ENCODE data around the gene SPNS2.

DNA sequence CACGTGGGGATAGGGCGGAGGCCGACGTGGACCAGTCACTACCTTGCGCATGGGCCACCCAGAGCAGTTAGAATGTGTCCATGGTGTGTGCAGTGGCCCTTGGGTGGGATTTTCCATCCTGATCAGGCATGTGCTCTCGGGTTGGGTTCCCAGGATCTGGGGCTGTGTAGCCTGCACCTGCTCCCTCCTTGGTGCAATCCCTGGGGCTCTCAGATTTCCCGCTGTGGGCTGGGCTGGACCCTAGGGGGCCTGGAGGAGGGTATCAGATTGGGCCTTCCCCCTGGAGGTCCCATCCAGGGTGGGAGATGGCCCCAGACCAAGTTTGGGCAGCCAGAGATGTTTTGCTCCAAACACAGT is 86.9 kb downstream of the SPNS2 start:
- TF ChIP-seq REST (IDR thresholded peaks at IDR 0.05; ENCODE audit: low read depth) (no peak), EP300 (IDR thresholded peaks at IDR 0.05; ENCODE audit: borderline replicate concordance) (no peak), EGR1 (IDR thresholded peaks at IDR 0.05) (no peak), CEBPB (IDR thresholded peaks at IDR 0.05) (no peak), FOXM1 (IDR thresholded peaks at IDR 0.05; ENCODE audit: borderline replicate concordance, low read depth) (no peak), TAF1 (IDR thresholded peaks at IDR 0.05; ENCODE audit: low read depth) (no peak), MAX (IDR thresholded peaks at IDR 0.05) (no peak), RAD21 (IDR thresholded peaks at IDR 0.05; ENCODE audit: low read depth) (no peak), NFIC (IDR thresholded peaks at IDR 0.05) (no peak), TEAD4 (IDR thresholded peaks at IDR 0.05) (no peak), YY1 (IDR thresholded peaks at IDR 0.05; ENCODE audit: low read depth) (no peak), USF1 (IDR thresholded peaks at IDR 0.05) (no peak), CREB1 (IDR thresholded peaks at IDR 0.05; ENCODE audit: low read depth) (no peak)
